ENCODE measurements around the gene IL17RA. TPM values are rescaled to one million over a fixed set of nuclear protein-coding genes. Genes with fewer than 3 reads are reported as not detected.
A peak's percentile ranks its signal among the peaks of the same experiment; 100 is the strongest.

Gene IL17RA
- total RNA-seq, 1 donor from 2014 or later: 11.6 TPM

GRCh38 chr22:17074648-17075002 lies 10.2 kb upstream of the IL17RA start:
- Mint-ChIP-seq H3K9me3 (ENCODE audit: low read depth) (peaks cover 10% of the 10 kb centered on the region), H3K36me3 (ENCODE audit: low read depth) (no peaks in the 10 kb centered on the region), H3K4me3 (ENCODE audit: unreplicated experiment) (no peak overlapping the region), H3K27me3 (ENCODE audit: low read depth) (peaks cover 28% of the 10 kb centered on the region), H3K4me1 (ENCODE audit: low read depth) (peaks cover 8% of the 10 kb centered on the region), H3K27ac (ENCODE audit: unreplicated experiment) (no peak overlapping the region)
- TF ChIP-seq CTCF (IDR thresholded peaks at IDR 0.05): no peak
- no peak for DNase-seq (ENCODE audit: low spot score)

GRCh38 chr22:17077255-17077654 lies 7.5 kb upstream of the IL17RA start:
- Mint-ChIP-seq H3K27me3 (ENCODE audit: low read depth) (peaks cover 22% of the 10 kb centered on the region), H3K9me3 (ENCODE audit: low read depth) (peaks cover 8% of the 10 kb centered on the region), H3K4me3 (ENCODE audit: unreplicated experiment) (no peak overlapping the region), H3K4me1 (ENCODE audit: low read depth) (peaks cover 8% of the 10 kb centered on the region), H3K36me3 (ENCODE audit: low read depth) (no peaks in the 10 kb centered on the region), H3K27ac (ENCODE audit: unreplicated experiment) (no peak overlapping the region)
- no peak for DNase-seq (ENCODE audit: low spot score)
- TF ChIP-seq CTCF (IDR thresholded peaks at IDR 0.05): no peak

- Mint-ChIP-seq H3K36me3 (ENCODE audit: low read depth) (no peaks in the 10 kb centered on the region), H3K4me1 (ENCODE audit: low read depth) (peaks cover 11% of the 10 kb centered on the region), H3K27me3 (ENCODE audit: low read depth) (peaks cover 2% of the 10 kb centered on the region), H3K4me3 (ENCODE audit: unreplicated experiment) (no peak overlapping the region), H3K9me3 (ENCODE audit: low read depth) (no peaks in the 10 kb centered on the region), H3K27ac (ENCODE audit: unreplicated experiment) (no peak overlapping the region)
- TF ChIP-seq CTCF (IDR thresholded peaks at IDR 0.05): no peak
- no peak for DNase-seq (ENCODE audit: low spot score)
Observed at GRCh38 chr22:17079572-17079971, 5.2 kb upstream of the IL17RA start.

- no peak overlapping the region for H3K27ac Mint-ChIP-seq (ENCODE audit: unreplicated experiment)
- H3K4me3 Mint-ChIP-seq (ENCODE audit: unreplicated experiment): peak overlapping the region; percentile 24
- no peaks in the 10 kb centered on the region for H3K27me3 Mint-ChIP-seq (ENCODE audit: low read depth)
- DNase-seq (ENCODE audit: low spot score): no peak
- H3K9me3 Mint-ChIP-seq (ENCODE audit: low read depth): no peaks in the 10 kb centered on the region
- no peaks in the 10 kb centered on the region for H3K36me3 Mint-ChIP-seq (ENCODE audit: low read depth)
- peaks cover 23% of the 10 kb centered on the region for H3K4me1 Mint-ChIP-seq (ENCODE audit: low read depth)
- TF ChIP-seq CTCF (IDR thresholded peaks at IDR 0.05): no peak
Observed at GRCh38 chr22:17083255-17083654, 1.5 kb upstream of the IL17RA start.

GRCh38 chr22:17083811-17084441 lies 874 bp upstream of the IL17RA start:
- H3K27ac Mint-ChIP-seq (ENCODE audit: unreplicated experiment): no peak overlapping the region
- H3K4me1 Mint-ChIP-seq (ENCODE audit: low read depth): peaks cover 23% of the 10 kb centered on the region
- H3K36me3 Mint-ChIP-seq (ENCODE audit: low read depth): no peaks in the 10 kb centered on the region
- no peak for TF ChIP-seq CTCF (IDR thresholded peaks at IDR 0.05)
- H3K4me3 Mint-ChIP-seq (ENCODE audit: unreplicated experiment): peak overlapping the region; percentile 79
- no peaks in the 10 kb centered on the region for H3K9me3 Mint-ChIP-seq (ENCODE audit: low read depth)
- H3K27me3 Mint-ChIP-seq (ENCODE audit: low read depth): no peaks in the 10 kb centered on the region
- DNase-seq (ENCODE audit: low spot score): no peak
